Lung (tissue), 12 donors: ENCODE measurements around the gene EXOC4. TPM values are rescaled to one million over a fixed set of nuclear protein-coding genes. Genes with fewer than 3 reads are reported as not detected.
A peak's percentile ranks its signal among the peaks of the same experiment; 100 is the strongest.

Experiments
- ATAC-seq: fragments of 200-7000 bp; cut with Tn5 transposase; one replicate; pipeline ENCODE4 v1.9.1; 2020; ENCODE audit warnings: moderate number of reproducible peaks; ENCODE audit not compliant: insufficient read depth, low FRiP score
- DNase-seq, 3 donors: peaks; one replicate each; pipeline ENCODE4 v3.0.0-alpha.2; 2013 to 2017
- H3K27ac ChIP-seq, 2 donors: one replicate each; pipeline ENCODE4 v1.5.1; 2013; ENCODE audit warnings: mild to moderate bottlenecking in 2 of 2, moderate library complexity in 2 of 2, control low read depth in 1 of 2, inconsistent platforms in 1 of 2, low read depth in 1 of 2, low read length in 1 of 2
- H3K27me3 ChIP-seq, 3 donors: one replicate each; pipeline ENCODE4 v1.5.1; 2013; ENCODE audit warnings: low read length in 2 of 3; ENCODE audit not compliant: control insufficient read depth in 3 of 3, insufficient read depth in 3 of 3
- H3K36me3 ChIP-seq, 4 donors: one replicate each; pipeline ENCODE4 v1.5.1; 2013; ENCODE audit warnings: low read length in 4 of 4, mild to moderate bottlenecking in 1 of 4, moderate library complexity in 1 of 4; ENCODE audit not compliant: control insufficient read depth in 4 of 4, insufficient read depth in 4 of 4
- H3K4me1 ChIP-seq, 5 donors: one replicate each; pipeline ENCODE4 v1.5.1; 2013; ENCODE audit warnings: low read length in 5 of 5, mild to moderate bottlenecking in 2 of 5, moderate library complexity in 1 of 5; ENCODE audit not compliant: control insufficient read depth in 5 of 5, insufficient read depth in 5 of 5
- H3K4me3 ChIP-seq: one replicate; pipeline ENCODE4 v1.5.1; 2013; ENCODE audit warnings: mild to moderate bottlenecking, control low read depth, moderate library complexity
- H3K9ac ChIP-seq, 2 donors: one replicate each; pipeline ENCODE4 v1.5.1; 2013; ENCODE audit warnings: low read length in 2 of 2, control low read depth in 1 of 2; ENCODE audit not compliant: insufficient read depth in 1 of 2
- H3K9me3 ChIP-seq, 4 donors: one replicate each; pipeline ENCODE4 v1.5.1; 2013; ENCODE audit warnings: low read length in 3 of 4, mild to moderate bottlenecking in 1 of 4, moderate library complexity in 1 of 4; ENCODE audit not compliant: control insufficient read depth in 4 of 4, insufficient read depth in 3 of 4
- WGBS, 2 donors: extraction: QIAGEN DNeasy Blood & Tissue Kit; methylation state at CpG; one replicate each; pipeline ENCODE4 v1.1.7; 2013; 5-methylcytosine and 5-hydroxymethylcytosine counted together
- polyA plus RNA-seq, 2 donors: library from polyadenylated mRNA; stranded (reverse); fragments of 200-250 nt; gene quantifications; one replicate each; pipeline ENCODE4 v1.2.1, GENCODE V29; 2013
- total RNA-seq, 2 donors: library from RNA; depleted of rRNA in 1 of 2; stranded (reverse); fragments of >200 nt in 1 of 2; gene quantifications; one replicate each; pipeline ENCODE4 v1.2.1, GENCODE V29; 2014 to 2021
- TF ChIP-seq, protein P1 (sequence below): IDR thresholded peaks from 2 replicates; pipeline ENCODE4 v1.5.1; 2012; ENCODE audit warnings: mild to moderate bottlenecking; ENCODE audit errors: control extremely low read depth, extremely low read depth
- donor health status: control.
- donor health status: control.
- donor health status: Bipolar disorder and iron deficiency.
- donor health status: healthy.
- donor health status: DM: yes; HTN: yes; CAD: no.

The EXOC4 gene
- total and polyA plus RNA-seq, 4 donors: 10.3 to 232 (median 47.4) TPM

GRCh38 chr7:133344275-133344674, 91.4 kb downstream of the EXOC4 start:
- no peak overlapping the region for H3K4me3 ChIP-seq
- peaks cover 0 to 2% (median 0%) of the 10 kb centered on the region in 4 donors for H3K9me3 ChIP-seq
- 80 to 82% methylated on average over 3 of the region's 3 CpGs for WGBS, 2 donors
- no peaks in the 10 kb centered on the region for H3K27me3 ChIP-seq
- ATAC-seq (no peak), DNase-seq (peak in 2 of 3 donors; percentile 31 to 36)
- no peak overlapping the region for H3K9ac ChIP-seq
- no peaks in the 10 kb centered on the region for H3K36me3 ChIP-seq
- H3K4me1 ChIP-seq: peaks cover 0 to 11% (median 0%) of the 10 kb centered on the region in 5 donors
- TF ChIP-seq, protein P1, sequence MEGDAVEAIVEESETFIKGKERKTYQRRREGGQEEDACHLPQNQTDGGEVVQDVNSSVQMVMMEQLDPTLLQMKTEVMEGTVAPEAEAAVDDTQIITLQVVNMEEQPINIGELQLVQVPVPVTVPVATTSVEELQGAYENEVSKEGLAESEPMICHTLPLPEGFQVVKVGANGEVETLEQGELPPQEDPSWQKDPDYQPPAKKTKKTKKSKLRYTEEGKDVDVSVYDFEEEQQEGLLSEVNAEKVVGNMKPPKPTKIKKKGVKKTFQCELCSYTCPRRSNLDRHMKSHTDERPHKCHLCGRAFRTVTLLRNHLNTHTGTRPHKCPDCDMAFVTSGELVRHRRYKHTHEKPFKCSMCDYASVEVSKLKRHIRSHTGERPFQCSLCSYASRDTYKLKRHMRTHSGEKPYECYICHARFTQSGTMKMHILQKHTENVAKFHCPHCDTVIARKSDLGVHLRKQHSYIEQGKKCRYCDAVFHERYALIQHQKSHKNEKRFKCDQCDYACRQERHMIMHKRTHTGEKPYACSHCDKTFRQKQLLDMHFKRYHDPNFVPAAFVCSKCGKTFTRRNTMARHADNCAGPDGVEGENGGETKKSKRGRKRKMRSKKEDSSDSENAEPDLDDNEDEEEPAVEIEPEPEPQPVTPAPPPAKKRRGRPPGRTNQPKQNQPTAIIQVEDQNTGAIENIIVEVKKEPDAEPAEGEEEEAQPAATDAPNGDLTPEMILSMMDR: no peak
- H3K27ac ChIP-seq: no peak overlapping the region

DNA sequence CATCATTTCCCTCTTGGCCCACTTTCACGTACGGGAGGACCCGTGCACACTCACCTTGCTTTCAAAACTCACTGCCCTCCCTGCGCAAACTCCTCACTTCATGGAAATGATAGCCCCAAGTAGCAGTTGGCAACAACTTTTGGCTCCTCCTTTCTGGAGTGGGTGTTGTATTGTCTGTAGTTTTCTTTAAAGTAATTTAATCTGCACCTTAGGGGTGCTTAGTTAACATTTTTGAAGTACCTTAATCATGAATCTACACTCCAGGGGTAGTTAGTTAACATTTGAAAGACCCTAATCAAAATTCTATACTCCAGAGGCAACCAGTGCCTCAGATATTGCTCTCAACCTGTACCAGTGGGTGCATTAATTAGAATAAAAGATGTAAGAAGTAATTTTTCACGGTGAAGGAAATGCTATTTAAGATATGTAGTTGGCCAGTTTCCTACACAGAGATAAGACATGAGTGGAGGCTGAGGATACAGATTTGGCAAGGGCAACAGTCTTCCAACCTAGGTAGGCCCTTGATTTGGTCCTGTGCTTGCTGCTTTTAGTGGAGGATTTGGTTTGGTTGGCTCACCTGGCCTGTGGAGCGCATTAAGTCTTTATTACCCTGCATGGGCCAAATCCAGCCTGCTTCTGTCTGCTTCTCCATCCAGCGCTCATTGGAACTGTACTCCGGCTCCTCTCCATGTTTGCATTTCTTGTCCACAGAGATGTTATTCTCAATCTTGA, 93.0 kb downstream of the EXOC4 start:
- Histone ChIP-seq H3K4me3 (no peak overlapping the region), H3K4me1 (peaks cover 0 to 11% (median 0%) of the 10 kb centered on the region in 5 donors), H3K36me3 (no peaks in the 10 kb centered on the region), H3K27ac (no peak overlapping the region), H3K27me3 (no peaks in the 10 kb centered on the region), H3K9me3 (peaks cover 0 to 3% (median 1%) of the 10 kb centered on the region in 4 donors), H3K9ac (no peak overlapping the region)
- DNase-seq (no peak), ATAC-seq (no peak)
- TF ChIP-seq, protein P1: no peak
- 74 to 78% methylated on average over 8 of the region's 8 CpGs for WGBS, 2 donors

DNA sequence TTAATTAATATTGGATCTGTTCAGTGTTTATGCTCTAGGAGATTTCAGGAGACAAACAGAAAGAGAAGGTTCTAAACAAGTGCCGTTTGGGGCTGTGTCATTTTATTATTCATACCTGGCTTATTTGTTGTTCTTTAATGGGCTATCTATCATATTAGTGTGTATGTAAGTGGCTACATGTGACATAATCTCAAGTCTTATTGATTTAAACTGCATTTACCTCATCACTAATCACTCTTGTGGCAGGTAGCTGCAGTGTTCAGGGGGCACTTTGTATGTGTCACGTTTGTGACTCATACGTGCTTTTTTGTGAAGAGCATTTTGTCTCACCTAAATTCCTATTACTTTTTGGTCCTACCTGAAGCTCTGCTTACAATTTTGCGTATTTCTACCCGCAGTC, 95.4 kb downstream of the EXOC4 start:
- H3K27me3 ChIP-seq: no peaks in the 10 kb centered on the region
- DNase-seq: no peak
- TF ChIP-seq, protein P1: no peak
- H3K36me3 ChIP-seq: no peaks in the 10 kb centered on the region
- H3K9ac ChIP-seq: no peak overlapping the region
- H3K9me3 ChIP-seq: peaks cover under 1 to 16% (median 3%) of the 10 kb centered on the region in 4 donors
- 95% methylated on average over 5 of the region's 5 CpGs for WGBS, 2 donors
- H3K27ac ChIP-seq: no peak overlapping the region
- peaks cover 0 to 11% (median 0%) of the 10 kb centered on the region in 5 donors for H3K4me1 ChIP-seq
- H3K4me3 ChIP-seq: no peak overlapping the region
- ATAC-seq: no peak
